GM13976 (cell line): ENCODE data around the gene IMPG2.

Experiments
- DNase-seq: peaks from one replicate; pipeline ENCODE4 v3.0.0; 2012; ENCODE audit warnings: low spot score
- in situ Hi-C: fragments of 300-500 bp; cut with MboI; formaldehyde crosslinking; loops from one replicate; pipeline ENCODE4 v1.12.0; 2022; ENCODE audit warnings: low sequenced_read_pairs, mixed read lengths, inconsistent platforms; ENCODE audit not compliant: unreplicated experiment
- TF ChIP-seq, protein P1 (sequence below): IDR thresholded peaks from 2 replicates; pipeline ENCODE4 v1.5.1; 2012; ENCODE audit warnings: borderline replicate concordance, mild to moderate bottlenecking; ENCODE audit not compliant: insufficient read depth; ENCODE audit errors: extremely low read depth, missing control alignments, control extremely low read depth

IMPG2 gene

DNA sequence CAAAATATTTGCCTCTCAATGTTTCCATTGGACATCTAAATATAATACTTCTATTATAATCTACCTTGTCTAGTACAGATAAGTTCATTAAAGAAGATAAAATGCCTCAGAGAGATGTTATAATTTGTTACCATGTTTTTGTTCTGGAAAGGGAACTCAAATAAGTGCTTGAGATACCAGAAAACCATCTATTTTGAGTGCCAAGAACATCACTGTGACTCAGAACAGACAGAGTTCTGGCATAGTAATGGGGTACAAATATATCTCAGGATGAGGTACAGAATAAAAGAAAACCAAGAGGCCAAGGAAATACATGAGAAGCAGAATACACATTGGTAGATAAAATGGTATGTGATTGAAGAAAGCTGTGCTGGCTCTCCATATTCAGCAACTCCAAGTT lies 58.9 kb downstream of the IMPG2 start:
- DNase-seq: no peak
- in situ Hi-C loops: no loop called here
- TF ChIP-seq, protein P1, sequence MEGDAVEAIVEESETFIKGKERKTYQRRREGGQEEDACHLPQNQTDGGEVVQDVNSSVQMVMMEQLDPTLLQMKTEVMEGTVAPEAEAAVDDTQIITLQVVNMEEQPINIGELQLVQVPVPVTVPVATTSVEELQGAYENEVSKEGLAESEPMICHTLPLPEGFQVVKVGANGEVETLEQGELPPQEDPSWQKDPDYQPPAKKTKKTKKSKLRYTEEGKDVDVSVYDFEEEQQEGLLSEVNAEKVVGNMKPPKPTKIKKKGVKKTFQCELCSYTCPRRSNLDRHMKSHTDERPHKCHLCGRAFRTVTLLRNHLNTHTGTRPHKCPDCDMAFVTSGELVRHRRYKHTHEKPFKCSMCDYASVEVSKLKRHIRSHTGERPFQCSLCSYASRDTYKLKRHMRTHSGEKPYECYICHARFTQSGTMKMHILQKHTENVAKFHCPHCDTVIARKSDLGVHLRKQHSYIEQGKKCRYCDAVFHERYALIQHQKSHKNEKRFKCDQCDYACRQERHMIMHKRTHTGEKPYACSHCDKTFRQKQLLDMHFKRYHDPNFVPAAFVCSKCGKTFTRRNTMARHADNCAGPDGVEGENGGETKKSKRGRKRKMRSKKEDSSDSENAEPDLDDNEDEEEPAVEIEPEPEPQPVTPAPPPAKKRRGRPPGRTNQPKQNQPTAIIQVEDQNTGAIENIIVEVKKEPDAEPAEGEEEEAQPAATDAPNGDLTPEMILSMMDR: no peak

DNA sequence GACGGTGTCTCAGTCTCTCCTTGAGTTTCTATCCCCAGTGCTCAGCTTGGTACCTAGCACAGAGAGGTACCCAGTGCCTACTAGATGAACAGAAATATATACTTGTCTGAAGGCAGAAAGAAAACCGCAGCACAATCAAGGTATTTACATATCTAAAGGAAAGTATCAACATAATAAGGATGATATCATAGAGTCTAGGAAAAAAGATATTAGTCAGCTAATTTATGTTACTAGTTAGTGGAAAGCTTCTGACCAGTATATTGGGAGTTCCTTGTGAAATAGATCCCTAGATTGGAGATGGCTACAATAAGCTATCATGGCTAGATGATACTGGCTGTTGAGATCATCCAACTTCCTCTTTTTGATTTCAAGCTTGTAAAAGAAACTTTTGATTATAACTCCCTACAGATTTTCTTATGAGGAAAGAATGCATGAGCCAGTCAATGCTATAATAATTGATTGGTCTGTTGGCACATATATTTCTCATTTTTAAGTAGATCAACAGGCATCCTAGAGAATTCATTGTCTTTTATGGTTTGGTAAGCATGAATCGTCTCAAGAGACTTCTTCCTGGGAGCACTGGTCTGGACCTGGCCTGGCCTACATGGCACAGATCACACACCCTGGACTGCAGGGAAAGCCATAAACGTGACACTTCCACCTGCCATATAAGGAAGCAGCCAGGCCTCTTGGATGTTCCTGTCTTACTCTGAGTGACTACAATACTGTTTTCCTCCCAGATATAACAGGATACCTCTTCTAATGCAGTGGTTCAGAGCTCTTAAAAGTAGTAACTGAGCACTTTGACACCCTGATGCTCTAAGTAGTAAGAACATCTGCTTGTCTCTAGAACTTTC lies 60.7 kb downstream of the IMPG2 start:
- TF ChIP-seq, protein P1: no peak
- in situ Hi-C loops: no loop called here
- DNase-seq: no peak

DNA sequence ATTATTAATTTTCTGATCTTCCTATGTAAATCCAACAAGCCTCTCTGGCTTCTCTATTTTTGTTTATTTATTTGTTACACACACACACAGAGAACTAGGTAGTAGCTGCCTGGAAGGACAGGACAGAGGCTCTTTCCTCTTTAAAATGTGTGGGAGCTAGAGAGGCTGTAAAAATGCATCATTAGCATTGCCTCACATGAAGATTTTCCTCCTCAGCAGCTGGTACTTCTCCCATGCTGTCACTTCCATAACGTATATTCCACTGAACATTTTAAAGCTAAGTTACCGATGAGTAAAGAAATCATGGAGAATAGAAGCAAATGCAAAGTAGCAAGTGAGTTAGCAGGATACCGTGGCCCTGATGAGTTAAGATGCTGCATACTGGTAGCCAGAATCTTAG lies 63.9 kb downstream of the IMPG2 start:
- in situ Hi-C loops: no loop called here
- TF ChIP-seq, protein P1: no peak
- DNase-seq: no peak

DNA sequence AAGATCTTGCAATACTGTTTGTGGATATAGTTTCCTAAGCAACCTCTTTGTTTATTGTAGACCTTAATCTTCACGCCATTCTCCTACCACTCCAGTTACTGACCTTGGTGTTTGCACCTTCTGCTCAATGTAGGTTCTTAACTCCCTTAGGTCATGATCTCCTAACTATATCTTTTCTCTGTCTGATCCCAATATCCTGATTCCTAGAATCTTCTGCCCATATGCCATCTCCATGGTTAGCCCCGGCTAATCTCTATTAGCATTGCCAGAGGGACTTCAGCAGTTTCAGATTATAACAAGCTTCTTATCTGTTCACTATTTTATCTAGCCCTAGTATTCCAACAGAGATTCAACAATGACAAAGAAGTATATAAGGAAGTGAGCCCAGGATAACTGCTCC lies 64.9 kb downstream of the IMPG2 start:
- in situ Hi-C loops: no loop called here
- TF ChIP-seq, protein P1: no peak
- no peak for DNase-seq

DNA sequence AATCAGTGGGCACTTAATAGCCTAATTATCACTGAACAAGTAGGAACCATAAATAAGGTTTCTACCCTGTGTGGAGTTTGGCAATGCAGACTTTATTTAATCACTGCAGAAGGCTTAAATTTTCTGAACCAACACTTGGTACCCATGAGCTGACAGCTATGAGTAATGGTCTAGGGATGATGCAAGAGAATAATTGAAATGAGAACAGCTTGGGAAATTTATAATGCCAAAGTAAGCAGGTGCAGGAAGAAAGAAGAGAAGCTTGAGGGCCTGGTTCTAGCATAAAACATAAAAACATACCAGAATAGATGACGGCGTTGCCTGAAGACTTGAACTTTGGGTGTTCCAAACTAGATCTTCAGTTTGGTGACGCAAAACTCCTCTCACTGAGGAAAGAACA lies 67.0 kb downstream of the IMPG2 start:
- in situ Hi-C loops: no loop called here
- TF ChIP-seq, protein P1: no peak
- DNase-seq: no peak

DNA sequence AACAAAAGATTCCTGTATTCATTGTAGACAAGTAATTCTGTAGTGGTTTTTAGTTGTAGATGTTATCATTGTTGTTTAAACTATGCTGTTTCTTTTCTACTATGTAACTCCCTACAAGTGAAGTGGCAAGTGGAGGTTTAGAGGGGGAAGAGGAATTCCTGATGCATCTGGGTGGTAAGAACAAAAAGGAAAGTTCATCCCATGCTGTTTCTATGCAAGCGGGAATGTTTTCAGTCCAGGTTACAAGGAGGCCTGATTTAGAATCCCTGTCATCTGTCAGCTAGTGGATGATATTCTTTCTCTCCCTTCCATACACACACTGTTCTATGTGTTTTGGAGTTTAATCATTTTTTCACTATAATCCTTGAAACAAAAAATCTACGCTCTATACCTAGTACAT lies 67.4 kb downstream of the IMPG2 start:
- no peak for DNase-seq
- in situ Hi-C loops: no loop called here
- TF ChIP-seq, protein P1: no peak

DNA sequence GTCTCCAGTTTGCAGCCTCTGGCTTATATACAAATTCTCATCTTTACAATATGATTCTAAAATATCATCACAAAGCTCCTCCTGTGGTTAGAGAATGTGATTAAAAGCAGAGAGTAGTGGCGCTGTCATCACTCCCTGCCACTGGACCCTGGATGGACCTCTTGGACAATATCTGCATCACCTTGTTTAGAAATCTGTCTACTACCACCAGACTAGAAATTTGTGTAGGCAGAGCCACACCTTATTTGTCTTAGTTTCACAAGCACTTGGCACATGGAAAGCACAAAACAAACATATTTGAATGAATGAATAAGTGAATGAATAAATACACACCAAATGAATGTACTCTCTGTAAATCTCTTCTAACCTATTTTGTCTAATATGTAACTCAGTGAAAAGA lies 68.1 kb downstream of the IMPG2 start:
- TF ChIP-seq, protein P1: no peak
- in situ Hi-C loops: no loop called here
- no peak for DNase-seq
